GM18526 (cell line): Measurements from ENCODE around the gene MYZAP.

Experiments used
- POLR2A ChIP-seq: IDR thresholded peaks from 3 replicates; pipeline ENCODE4 v1.6.1; 2011; ENCODE audit not compliant: insufficient read length; ENCODE audit errors: extremely low read depth

The MYZAP gene

GRCh38 chr15:57591822-57592367 is at the start of gene MYZAP:
TSS of gene MYZAP (plus strand) at chr15:57591904. CDS start at chr15:57592035, 131 bp downstream.
- TF ChIP-seq POLR2A, result no peak

GRCh38 chr15:57542505-57542817 is 49.2 kb upstream of the MYZAP start:
- no peak for TF ChIP-seq POLR2A

GRCh38 chr15:57544848-57545480 is 46.7 kb upstream of the MYZAP start:
- TF ChIP-seq POLR2A, result no peak

- no peak for TF ChIP-seq POLR2A
Observed at GRCh38 chr15:57545995-57546394, 45.7 kb upstream of the MYZAP start.

GRCh38 chr15:57547243-57547755 is 44.4 kb upstream of the MYZAP start:
- TF ChIP-seq POLR2A, result no peak

GRCh38 chr15:57548351-57548750 is 43.4 kb upstream of the MYZAP start:
- no peak for TF ChIP-seq POLR2A

- no peak for TF ChIP-seq POLR2A
Observed at GRCh38 chr15:57548835-57549234, 42.9 kb upstream of the MYZAP start.

- no peak for TF ChIP-seq POLR2A
Observed at GRCh38 chr15:57549935-57550334, 41.8 kb upstream of the MYZAP start.

GRCh38 chr15:57550640-57551039 is 41.1 kb upstream of the MYZAP start:
- TF ChIP-seq POLR2A, result no peak

- TF ChIP-seq POLR2A, result no peak
Observed at GRCh38 chr15:57551715-57552677, 39.7 kb upstream of the MYZAP start.

GRCh38 chr15:57552678-57553334 is 38.9 kb upstream of the MYZAP start:
- TF ChIP-seq POLR2A, result no peak

- no peak for TF ChIP-seq POLR2A
Observed at GRCh38 chr15:57553526-57553925, 38.2 kb upstream of the MYZAP start.

- no peak for TF ChIP-seq POLR2A
Observed at GRCh38 chr15:57554063-57554811, 37.5 kb upstream of the MYZAP start.

- no peak for TF ChIP-seq POLR2A
Observed at GRCh38 chr15:57554812-57555179, 36.9 kb upstream of the MYZAP start.

GRCh38 chr15:57555270-57555669 is 36.4 kb upstream of the MYZAP start:
- no peak for TF ChIP-seq POLR2A
